HG03432 (cell line): ENCODE results near the gene TRPM2.

ENCODE experiments used
- ATAC-seq: cut with Tn5 transposase; IDR thresholded peaks from one replicate; pipeline ENCODE4 v1.9.1; 2021; ENCODE audit warnings: mild to moderate bottlenecking, moderate library complexity; ENCODE audit not compliant: unreplicated experiment

TRPM2 gene

DNA sequence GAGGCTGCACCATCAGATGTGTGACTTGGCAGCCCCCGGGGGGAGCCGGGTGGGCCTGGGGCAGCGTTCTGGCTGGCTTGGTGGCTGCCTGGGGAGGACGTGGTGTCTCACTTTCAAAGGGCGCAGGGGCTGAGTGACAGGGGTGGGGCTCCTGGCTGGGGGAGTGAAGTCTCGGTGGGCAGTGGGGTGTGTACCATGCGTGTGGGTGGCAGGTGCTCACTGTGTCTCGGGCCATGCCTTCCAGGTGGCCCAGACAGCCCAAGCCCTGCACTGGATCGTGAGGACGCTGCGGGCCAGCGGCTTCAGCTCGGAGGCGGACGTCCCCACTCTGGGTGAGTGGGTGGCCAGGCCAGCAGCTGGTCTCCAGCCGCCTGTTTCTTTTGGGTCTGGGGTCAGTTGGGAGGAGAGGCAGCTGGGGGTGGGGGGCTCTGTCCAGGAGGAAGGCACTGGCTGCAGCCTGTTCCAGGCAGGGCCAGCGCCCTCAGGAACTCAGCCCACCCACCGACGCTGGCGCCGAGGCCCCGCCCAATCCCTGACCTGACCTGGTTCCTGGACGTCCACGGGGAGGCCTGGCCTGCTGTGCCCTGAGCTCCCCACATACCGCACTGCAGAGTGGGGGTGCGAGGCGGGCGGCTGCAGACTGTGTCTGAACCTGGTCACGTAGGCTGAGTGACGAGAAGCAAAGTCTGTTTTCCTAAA lies 71.3 kb downstream of the TRPM2 start:
- no peak for ATAC-seq

DNA sequence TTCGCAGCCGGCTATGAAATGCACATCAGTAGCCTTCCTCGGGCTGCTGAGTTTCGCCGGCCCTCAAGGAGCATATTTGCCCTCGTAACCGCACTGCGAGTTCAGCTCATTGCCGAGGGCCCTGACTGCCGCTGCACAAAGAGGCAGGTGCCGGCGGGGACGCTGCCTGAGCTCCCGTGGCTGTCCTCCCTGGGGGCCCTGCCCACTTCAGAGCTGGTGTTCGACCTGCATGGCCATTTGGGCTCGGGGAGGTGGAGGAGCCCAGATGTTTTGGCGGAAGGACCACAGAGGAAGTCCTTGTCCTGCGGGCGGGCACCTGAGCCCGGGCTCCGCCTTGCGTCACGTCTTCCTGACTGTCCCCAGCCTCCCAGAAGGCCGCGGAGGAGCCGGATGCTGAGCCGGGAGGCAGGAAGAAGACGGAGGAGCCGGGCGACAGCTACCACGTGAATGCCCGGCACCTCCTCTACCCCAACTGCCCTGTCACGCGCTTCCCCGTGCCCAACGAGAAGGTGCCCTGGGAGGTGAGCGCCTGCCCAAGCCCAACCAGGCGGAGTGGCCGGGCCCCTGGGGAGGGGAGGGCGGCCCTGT lies 72.0 kb downstream of the TRPM2 start:
- no peak for ATAC-seq

DNA sequence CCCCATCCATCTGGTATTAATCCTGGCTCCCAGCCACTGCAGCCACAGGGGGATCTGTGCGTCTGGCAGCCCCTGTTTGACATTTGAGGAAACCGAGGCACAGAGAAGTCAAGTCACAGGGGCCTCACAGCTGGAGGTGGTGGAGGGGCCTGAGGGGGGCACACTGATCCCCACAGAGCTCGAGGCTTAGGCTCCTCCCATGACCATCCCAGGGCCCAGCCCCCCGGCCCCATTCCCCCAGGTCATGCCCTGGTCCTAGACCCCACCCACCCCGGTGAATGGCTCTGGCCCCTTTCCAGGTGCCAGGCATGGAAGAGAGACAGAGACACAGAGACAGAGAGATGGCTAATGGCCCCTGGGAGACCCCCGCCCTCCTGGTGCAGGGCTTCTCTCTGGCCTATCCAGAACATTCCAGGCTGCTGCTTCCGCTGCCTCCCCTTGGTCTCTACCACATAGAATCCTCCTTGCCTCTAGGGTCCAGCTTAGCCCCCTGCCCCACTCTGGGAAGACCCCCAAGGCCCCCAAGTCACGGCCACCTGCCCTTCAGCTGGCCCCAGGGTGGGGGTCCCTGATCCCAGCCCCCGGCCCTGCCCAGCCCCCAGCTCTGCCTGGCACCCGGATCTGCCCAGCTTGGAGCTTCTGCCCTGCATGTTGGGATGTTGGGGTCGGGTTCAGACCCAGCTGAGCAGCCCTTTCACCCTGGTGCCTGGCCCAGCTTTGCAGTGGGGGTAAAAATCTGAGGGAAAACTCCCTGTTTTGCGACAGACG lies 72.7 kb downstream of the TRPM2 start:
- no peak for ATAC-seq

DNA sequence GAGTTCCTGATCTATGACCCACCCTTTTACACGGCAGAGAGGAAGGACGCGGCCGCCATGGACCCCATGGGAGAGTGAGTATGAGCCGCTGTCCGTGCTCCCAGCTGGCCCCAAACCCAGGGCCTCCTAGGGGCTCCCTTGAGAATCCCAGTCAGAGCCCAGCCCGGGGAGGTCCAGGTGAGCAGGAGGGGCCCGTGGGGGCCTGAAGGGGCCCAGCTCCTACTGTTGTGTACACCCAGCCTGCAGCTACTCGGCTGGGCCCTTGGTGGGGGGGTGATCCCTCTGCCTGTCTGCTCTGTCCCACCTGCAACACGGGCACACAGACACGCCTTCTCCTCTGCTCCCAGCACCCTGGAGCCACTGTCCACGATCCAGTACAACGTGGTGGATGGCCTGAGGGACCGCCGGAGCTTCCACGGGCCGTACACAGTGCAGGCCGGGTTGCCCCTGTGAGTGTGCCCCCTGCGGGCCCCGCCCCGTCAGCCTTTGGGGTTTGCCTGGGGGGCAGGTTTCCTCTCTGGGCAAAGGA lies 73.3 kb downstream of the TRPM2 start:
- no peak for ATAC-seq

DNA sequence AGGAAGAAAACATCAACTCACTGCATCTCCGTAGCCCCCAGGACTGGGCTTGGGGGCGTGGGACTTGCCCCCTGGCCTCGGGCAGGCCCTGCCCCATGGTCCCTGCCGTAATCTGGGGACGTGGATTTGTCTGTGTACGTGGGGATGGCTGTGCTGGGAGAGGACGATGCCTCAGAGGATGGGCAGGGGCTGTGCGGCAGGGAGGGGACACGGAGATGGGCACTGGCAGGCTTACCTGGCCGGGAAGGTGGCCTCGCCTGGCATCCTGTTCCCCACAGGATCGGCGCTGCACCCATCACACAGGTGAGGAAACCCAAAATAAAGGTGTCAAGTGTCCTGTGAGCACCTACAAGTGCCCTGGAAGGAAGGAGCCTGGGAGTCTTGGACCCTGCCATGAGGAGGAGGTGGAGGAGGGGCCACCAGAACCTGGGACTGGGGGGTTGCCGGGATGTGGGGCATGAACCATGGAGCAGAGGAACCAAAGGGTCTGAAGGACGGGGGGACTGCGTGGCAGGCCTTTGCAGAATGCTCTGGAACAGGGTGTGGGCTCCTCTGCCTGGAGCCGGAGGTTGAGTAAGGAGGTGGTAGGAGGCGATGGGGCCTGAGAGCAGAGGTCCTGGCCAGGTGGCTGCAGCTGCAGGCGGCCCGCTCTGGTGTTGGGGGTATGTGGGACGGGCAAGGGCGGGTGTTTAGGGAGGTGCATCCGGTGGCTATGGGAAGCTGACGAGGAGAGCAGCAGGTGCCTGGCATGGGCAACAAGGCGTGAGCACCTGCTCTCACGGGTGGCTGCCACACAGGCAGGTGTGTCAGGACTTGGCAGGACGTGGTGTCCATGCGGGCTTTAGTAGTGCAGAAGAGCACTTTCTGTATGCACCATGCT lies 74.1 kb downstream of the TRPM2 start:
- ATAC-seq: no peak

DNA sequence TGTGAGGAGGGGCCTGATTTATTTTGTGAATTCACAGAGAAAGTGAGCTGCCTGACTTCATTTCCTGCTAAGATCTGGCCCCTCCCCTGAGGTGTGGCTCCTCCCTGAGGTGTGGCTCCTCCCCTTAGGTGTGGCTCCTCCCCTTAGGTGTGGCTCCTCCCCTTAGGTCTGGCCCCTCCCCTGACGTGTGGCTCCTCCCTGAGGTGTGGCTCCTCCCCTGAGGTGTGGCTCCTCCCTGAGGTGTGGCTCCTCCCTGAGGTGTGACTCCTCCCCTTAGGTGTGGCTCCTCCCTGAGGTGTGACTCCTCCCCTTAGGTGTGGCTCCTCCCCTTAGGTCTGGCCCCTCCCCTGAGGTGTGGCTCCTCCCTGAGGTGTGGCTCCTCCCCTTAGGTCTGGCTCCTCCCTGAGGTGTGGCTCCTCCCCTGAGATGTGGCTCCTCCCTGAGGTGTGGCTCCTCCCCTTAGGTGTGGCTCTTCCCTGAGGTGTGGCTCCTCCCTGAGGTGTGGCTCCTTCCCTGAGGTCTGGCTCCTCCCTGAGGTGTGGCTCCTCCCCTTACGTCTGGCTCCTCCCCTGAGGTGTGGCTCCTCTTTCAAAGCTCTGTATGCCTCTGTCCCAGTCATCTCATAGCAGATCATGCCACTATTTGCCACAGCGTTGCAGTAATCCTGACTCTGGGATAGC lies 75.0 kb downstream of the TRPM2 start:
- ATAC-seq: no peak

DNA sequence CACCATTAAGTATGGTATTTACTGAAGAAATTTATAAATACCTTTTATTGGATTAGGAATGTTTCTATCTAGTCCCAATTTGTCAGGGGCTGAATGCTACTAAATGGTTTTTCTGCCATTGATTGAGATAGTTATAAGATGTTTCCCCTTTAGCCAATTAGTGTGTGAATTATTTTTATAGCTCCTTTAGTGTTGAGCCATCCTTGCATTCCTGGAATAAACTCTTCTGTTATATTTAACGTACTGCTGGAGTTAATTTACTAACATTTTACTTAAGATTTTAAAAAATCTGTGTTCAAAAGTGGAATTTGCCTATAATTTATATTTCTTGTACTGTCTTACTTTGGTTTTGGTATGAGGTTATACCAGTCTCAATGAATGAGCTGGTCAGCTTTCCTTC lies 76.5 kb downstream of the TRPM2 start:
- ATAC-seq: no peak

DNA sequence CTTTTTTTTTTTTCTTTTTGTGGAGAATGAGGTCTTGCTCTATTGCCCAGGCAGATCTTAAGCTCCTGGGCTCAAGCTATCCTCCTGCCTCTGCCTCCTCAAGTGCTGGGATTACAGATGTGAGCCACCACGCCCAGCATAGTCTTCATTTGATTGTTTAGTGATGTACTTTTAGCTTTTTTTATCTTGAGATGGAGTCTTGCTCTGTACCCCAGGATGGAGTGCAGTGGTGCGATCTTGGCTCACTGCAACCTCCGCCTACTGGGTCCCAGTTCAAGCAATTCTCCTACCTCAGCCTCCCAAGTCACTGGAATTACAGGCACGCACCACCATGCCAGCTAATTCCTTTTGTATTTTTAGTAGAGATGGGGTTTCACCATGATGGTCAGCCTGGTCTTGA lies 77.9 kb downstream of the TRPM2 start:
- ATAC-seq: no peak

DNA sequence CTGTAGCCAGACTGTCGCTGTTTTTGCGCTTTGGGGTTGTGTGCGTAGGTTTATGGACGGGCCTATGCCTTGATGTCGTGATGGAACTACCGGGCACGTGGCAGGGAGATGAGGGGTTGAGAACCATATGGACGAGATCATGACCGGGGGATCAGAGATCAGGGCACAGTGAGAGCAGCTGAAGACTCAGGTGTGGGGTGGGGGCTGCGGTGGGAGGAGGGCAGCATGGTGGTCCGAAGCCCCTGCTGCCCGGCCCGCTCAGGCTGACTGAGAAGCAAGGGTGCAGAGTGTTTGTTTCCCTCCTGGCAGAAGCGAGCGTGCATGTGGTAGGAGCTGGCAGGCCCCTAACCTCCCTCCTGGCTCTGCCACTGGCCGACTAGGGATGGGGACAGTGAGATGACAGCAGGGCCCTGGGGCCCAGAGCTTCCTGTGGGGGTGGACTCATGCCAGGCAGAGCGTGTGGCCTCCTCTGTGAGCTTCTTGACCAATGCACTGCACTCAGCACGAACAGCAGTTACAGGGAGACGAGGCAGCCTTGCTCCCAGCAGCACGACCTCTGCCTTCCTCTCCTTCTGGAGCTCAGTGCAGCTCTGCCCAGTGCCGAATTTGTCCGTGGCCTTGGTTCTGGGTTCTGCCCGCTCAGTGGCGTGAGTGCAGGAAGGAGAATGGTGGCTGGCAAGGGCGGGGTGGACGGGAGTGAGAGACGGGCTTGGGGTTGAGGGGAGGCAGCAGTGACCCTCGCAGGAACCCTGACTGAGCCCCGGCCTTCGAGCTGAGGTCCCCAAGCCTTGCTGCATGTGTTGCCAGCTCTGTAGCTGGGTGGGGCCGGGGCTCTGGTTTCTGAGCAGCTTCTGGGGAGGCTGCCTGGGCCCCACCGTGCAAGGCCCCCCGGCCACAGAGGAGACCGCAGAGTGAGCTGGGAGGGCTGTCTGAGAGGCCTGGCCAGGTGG lies 79.7 kb downstream of the TRPM2 start:
- ATAC-seq: no peak

DNA sequence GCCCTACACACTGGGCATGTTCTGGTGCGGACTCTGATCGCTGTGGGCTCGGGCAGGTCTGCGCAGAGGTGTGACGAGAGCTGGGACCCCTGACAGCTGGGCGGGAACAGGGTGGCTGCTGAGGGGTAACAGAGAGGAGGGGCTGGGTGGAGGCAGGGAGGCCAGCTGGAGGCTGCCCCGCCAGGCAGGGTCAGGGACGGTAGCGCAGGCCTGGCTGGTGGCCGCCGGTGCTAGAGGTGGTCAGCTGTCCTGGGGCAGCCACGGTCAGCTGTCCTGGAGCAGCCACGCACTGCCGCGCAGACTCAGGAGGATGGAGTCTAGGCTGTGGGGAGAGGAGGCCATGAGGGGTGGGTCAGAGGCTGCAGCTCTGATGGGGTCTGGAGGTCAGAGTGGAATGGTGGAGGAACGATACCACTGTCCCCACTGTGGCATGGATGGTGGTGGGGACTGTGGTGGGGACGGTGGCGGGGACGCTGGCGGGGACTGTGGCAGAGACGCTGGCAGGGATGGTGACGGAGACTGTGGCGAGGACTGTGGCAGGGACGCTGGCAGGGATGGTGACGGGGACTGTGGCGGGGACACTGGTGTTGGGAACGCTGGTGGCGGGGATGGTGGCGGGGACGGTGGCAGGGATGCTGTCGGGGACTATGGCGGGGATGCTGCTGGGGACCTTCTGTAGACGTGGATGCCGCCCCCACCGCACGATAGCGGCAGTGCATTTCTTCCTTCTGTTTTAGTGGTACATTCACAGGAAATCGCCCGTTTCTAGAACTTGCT lies 80.6 kb downstream of the TRPM2 start:
- no peak for ATAC-seq

DNA sequence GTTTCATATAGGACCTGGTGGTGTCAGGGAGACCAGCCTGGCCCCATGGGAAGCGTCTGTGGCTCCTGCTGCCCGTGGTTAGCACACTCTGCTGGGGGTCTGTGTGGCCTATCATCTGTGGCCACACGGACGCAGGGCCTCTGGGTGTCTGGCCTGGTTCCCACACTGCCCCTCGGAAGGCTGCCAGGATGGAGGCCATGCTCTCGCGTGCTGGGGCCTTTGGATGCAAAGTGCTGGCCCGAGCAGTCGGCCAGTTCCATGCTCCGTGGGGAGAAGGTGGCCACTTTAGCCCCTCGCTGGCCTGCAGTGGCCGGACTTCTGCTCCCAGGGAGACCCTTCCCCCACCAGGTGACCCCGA lies 81.1 kb downstream of the TRPM2 start:
- no peak for ATAC-seq

DNA sequence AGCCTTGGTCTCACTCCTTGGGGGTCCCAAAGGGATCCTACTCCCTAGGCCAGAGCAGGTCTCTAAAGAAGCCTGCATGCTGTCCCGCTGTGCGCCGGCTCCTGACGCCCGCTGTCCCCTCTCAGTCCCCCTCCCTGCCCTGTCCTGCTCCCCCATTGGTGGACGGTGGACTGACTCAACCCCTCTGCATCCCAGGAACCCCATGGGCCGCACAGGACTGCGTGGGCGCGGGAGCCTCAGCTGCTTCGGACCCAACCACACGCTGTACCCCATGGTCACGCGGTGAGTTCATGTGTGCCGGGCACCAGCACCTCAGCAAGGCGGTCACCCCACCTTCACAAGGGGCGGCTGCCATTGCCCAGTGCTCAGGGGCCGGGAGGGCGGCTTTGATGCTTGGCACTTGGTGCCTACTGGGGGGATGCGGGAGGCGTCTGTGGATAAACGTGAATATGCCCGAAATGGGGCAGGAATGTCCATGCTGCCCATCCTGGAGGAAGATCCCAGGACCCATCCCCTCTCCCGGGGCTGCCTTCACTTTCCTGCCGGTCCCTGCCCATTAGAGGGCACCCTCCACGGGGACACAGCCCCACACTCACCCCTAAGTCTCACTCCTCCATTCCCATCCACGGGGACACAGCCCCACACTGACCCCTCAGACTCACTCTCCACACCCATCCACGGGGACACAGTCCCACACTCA lies 81.7 kb downstream of the TRPM2 start:
- no peak for ATAC-seq

DNA sequence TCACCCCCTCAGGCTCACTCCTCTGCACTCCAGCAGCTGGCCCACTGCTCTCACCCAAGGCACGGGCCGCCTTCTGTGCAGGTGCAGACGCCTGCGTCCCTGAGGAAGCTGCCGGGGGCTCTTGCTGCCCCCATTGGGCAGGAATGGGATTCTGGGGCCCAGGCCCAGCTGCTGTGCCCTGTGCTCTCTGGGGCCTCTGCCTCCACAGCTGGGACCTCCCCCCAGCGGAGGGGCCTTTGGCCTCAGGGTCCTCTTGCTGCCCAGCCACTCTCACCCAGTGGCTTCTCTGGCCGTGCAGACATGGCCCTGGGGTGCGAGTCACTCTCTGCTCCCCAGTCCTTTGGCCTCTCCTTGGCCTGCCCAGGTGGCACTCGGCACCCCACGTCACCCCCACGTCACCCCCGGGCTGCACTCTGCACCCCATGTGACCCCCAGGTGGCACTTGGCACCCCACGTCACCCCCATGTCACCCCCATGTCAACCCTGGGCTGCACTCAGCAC lies 82.7 kb downstream of the TRPM2 start:
- no peak for ATAC-seq

DNA sequence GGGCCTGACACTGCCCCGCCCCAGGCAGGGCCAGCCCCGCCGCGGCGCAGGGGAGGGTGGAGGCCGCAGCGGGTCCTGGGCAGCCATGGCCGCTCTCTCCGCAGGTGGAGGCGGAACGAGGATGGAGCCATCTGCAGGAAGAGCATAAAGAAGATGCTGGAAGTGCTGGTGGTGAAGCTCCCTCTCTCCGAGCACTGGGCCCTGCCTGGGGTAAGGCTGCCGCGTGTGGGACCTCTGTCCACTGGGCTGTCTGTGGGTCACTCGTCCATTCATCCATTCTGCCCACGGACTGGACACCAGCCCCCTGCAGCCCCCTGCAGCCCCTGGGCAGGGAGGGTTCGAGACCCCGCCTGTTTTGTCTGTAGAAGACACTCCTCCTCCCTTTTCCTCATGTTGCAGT lies 83.5 kb downstream of the TRPM2 start:
- ATAC-seq: no peak

DNA sequence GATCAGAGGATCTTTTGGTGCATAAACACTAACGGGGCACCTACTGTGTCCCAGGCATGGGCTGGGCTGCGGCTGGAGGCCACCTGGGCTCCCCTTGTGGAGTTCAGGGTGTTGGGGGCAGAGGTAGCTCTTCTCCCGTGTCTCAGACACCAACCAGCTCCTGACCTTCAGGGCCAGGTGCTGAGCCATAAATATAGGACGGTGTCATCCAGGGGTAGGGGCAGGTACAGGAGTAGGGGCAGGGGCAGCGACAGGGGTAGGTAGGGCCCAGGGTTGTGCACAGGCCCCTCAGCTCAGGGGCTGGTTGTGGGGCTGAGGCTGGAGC lies 83.9 kb downstream of the TRPM2 start:
- no peak for ATAC-seq

DNA sequence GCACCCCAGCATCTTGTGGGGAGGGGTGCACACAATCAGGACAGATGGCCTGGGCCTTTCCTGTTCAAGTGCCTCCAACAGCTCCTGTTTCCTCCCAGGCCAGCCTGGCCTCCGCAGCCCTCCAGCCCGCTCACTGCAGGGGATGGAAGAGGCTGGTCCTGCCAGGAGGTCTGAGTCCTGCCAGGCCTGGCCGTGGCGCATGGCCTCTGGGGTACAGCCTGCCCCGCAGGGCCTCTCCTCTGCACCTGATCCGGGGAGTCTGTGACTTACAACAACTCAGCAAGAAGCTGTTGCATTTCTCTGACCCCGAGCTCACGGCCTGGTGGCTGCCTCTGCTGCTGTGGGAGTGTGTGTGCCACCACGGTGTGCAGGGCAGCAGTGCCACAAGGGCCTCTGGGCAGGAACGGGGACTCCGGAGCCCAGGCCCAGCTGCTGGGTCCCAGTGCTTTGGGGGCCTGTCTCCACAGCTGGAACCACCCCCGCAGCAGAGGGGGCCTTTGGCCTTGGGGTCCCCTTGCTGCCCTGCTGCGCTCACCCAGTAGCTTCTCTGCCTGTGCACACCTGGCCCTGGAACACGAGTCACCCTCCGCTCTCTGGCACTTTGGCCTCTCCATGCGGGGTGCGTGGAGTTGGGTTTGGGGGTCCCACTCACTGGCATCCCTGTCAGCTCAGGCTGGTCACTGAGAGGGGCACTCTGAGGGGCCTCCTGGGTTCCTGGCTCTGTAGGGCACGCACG lies 84.4 kb downstream of the TRPM2 start:
- ATAC-seq: no peak

DNA sequence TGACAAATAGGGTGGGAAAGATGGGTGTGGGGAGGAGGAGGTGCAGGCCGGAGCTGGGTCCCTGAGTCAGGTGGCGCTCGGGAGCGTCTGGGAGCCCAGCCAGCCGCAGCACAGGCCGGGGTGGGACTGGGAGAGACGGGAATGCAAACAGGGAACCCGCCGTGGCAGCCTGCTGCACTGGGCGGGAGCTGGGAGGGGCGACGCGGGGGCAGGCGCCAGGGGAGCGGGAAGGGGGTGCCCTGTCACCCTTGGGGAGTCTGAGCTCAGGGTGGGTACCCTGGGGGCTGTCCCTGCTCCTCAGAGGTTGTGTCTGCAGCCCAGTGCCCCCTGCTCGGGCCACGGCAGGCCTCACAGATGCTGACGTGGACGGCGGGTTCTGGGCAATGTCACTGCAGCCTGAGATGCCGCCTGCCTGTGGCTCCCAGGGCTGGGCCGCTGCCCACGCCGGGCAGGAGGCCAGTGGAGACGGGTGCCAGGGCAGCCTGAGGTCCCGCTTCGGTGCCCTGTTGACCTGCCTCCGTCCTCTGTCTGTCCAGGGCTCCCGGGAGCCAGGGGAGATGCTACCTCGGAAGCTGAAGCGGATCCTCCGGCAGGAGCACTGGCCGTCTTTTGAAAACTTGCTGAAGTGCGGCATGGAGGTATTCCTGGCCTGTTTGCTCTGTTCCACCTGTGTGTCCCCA lies 85.2 kb downstream of the TRPM2 start:
- no peak for ATAC-seq
